ENCODE measurements around the gene EOMES. TPM values are rescaled to one million over a fixed set of nuclear protein-coding genes. Genes with fewer than 3 reads are reported as not detected.

Gene EOMES
- total RNA-seq, 2 experiments from 2014 or later = 0.64 to 0.69 TPM

DNA sequence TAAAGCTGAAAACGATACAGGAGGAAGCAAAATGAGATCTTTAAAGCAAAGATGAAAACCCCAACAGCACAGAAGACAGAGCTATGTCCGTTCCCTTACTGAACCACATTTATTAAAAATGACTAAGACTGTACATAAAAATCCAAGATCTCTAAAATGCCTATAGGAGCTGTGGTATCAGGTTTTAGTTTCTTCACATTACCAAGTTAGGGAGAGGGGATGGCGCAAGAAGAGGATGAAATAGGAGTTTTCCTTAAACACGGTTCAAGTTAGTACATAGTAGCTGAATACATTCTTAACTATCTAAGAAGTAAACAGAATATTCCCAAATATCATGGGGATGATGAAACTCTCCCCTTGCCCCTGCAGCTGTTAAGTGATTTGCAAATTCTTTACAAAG, 6.3 kb downstream of the EOMES start:
- H3K27me3 ChIP-seq (ENCODE audit: control insufficient read depth in 1 of 2, insufficient read depth in 2 of 2, low read length in 2 of 2) = peaks cover 45% of the 10 kb centered on the region in 2 experiments

DNA sequence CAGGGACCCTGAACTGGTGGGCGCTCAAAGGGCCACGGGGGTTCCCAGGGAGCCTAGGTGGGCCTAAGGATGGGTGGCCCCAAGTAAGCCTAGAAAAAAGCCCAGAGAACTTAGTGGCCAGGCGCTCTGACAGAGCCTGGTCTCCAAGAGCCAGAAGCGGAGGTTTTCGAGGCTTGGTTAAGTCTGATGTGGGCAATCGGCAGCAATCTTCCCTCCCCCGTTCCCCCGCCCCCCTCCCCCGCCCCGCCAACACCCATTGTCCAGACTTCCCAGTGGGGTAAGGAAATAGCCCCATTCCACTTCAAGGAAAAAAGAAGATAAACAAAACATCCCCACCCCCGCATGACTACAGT, 6.7 kb downstream of the EOMES start:
- H3K36me3 ChIP-seq (ENCODE audit: insufficient read depth, low read length) = no peaks in the 10 kb centered on the region
- peaks cover 40 to 41% of the 10 kb centered on the region in 2 experiments for H3K27me3 ChIP-seq (ENCODE audit: control insufficient read depth in 1 of 2, insufficient read depth in 2 of 2, low read length in 2 of 2)
- peaks cover 27% of the 10 kb centered on the region for H3K4me1 Mint-ChIP-seq (ENCODE audit: low read depth)
- H3K36me3 Mint-ChIP-seq (ENCODE audit: low read depth) = peaks cover 4% of the 10 kb centered on the region
- H3K4me3 Mint-ChIP-seq = peak overlapping the region; percentile 97
- no peak overlapping the region for H3K27ac ChIP-seq (ENCODE audit: low read depth in 1 of 2, low read length in 2 of 2)
- H3K4me3 ChIP-seq (ENCODE audit: low read length) = peak overlapping the region; percentile 68
- H3K9me3 Mint-ChIP-seq = no peaks in the 10 kb centered on the region
- H3K9me3 ChIP-seq (ENCODE audit: control insufficient read depth in 1 of 2, insufficient read depth in 1 of 2, low read length in 2 of 2) = peaks cover 0 to 6% of the 10 kb centered on the region in 2 experiments
- no peak for DNase-seq
- CTCF ChIA-PET = interaction anchor here (0.7 to 1.1 kb wide), 3 partner anchors 13 to 696 kb away, joined by 3 to 5 read pairs (median 3); no protein-coding TSS in a partner anchor
- TF ChIP-seq, protein P1, sequence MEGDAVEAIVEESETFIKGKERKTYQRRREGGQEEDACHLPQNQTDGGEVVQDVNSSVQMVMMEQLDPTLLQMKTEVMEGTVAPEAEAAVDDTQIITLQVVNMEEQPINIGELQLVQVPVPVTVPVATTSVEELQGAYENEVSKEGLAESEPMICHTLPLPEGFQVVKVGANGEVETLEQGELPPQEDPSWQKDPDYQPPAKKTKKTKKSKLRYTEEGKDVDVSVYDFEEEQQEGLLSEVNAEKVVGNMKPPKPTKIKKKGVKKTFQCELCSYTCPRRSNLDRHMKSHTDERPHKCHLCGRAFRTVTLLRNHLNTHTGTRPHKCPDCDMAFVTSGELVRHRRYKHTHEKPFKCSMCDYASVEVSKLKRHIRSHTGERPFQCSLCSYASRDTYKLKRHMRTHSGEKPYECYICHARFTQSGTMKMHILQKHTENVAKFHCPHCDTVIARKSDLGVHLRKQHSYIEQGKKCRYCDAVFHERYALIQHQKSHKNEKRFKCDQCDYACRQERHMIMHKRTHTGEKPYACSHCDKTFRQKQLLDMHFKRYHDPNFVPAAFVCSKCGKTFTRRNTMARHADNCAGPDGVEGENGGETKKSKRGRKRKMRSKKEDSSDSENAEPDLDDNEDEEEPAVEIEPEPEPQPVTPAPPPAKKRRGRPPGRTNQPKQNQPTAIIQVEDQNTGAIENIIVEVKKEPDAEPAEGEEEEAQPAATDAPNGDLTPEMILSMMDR (IDR thresholded peaks at IDR 0.05) = no peak
- POLR2A ChIA-PET = interaction anchor here (1.4 kb wide), 2 partner anchors 606 to 634 kb away, joined by 3 to 4 read pairs; no protein-coding TSS in a partner anchor
- ATAC-seq (ENCODE audit: poor library complexity) = no peak
- peaks cover 27% of the 10 kb centered on the region for H3K4me1 ChIP-seq (ENCODE audit: insufficient read depth, low read length)
- no peak overlapping the region for H3K27ac Mint-ChIP-seq
- intact Hi-C loops (cut with DNase I, micrococcal nuclease) = loop anchor here in 1 of 2 experiments (2.0 kb wide), 1 partner anchor 569 kb away; no protein-coding TSS in a partner anchor
- H3K27me3 Mint-ChIP-seq = peaks cover 90% of the 10 kb centered on the region

More for the DNA sequence above, 6.3 kb downstream of the EOMES start:
- ATAC-seq (ENCODE audit: poor library complexity) (no peak), DNase-seq (no peak)
- peaks cover 0 to 6% of the 10 kb centered on the region in 2 experiments for H3K9me3 ChIP-seq (ENCODE audit: control insufficient read depth in 1 of 2, insufficient read depth in 1 of 2, low read length in 2 of 2)
- TF ChIP-seq, protein P1 (IDR thresholded peaks at IDR 0.05) = no peak
- no peaks in the 10 kb centered on the region for H3K36me3 ChIP-seq (ENCODE audit: insufficient read depth, low read length)
- Mint-ChIP-seq H3K36me3 (ENCODE audit: low read depth) (peaks cover 4% of the 10 kb centered on the region), H3K27me3 (peaks cover 90% of the 10 kb centered on the region), H3K27ac (no peak overlapping the region), H3K9me3 (no peaks in the 10 kb centered on the region), H3K4me1 (ENCODE audit: low read depth) (peaks cover 29% of the 10 kb centered on the region), H3K4me3 (peak overlapping the region; percentile 7)
- H3K27ac ChIP-seq (ENCODE audit: low read depth in 1 of 2, low read length in 2 of 2) = no peak overlapping the region
- CTCF ChIA-PET = interaction anchor here (0.7 to 1.1 kb wide), 4 partner anchors 13 to 695 kb away, joined by 3 to 5 read pairs (median 4); no protein-coding TSS in a partner anchor
- H3K4me3 ChIP-seq (ENCODE audit: low read length) = peak overlapping the region; percentile 68
- intact Hi-C loops (cut with DNase I, micrococcal nuclease) = loop anchor here in 1 of 2 experiments (2.0 kb wide), 1 partner anchor 569 kb away; no protein-coding TSS in a partner anchor
- peaks cover 31% of the 10 kb centered on the region for H3K4me1 ChIP-seq (ENCODE audit: insufficient read depth, low read length)
- POLR2A ChIA-PET = interaction anchor here (1.4 kb wide), 1 partner anchor 606 kb away, joined by 3 read pairs; no protein-coding TSS in a partner anchor

DNA sequence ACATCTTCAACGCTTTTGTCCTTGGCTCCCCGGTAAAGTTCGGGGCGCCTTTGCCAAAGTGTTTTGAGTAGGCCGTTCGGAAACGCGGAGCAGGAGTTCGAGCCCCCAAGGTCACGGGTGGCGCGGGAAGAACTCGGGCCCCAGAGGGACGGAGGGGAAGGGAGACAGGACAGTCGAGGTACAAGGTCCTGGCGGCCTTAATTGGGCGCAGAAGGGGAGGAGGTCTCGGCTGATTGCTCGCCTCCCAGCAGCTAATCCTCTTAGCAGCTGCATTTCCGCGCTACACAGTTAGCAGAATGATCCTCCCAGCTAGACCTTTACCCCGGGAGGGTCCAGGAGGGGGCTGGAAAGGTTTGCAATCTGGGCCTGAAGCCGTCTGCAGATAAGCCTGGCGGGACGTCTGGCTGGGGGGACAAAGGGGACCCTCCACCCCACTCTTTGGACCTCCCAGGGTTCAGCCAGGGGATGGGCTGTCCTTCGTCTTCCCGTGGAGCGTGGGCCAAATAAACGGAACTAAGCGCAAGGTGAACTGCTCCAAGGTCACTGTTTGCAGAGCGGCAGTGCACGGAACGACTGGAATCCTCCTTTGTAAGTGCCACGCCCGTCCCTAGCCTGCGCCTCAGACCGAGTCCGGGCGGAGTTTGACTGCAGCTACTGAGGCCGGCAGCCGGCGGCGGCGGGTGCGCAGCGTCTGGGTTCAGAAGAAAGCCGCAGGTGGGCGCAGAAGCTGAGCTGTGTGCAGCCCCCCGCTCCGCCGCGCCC, 7.2 kb downstream of the EOMES start:
- peak overlapping the region; percentile 68 for H3K4me3 ChIP-seq (ENCODE audit: low read length)
- H3K27ac ChIP-seq (ENCODE audit: low read depth in 1 of 2, low read length in 2 of 2) = no peak overlapping the region
- DNase-seq (peak in 3 of 14 experiments; percentile 39 to 43 (median 43)), ATAC-seq (ENCODE audit: poor library complexity) (no peak)
- POLR2A ChIA-PET = interaction anchor here (0.9 to 1.4 kb wide), 4 partner anchors 9 to 634 kb away, joined by 3 to 4 read pairs (median 4); no protein-coding TSS in a partner anchor
- intact Hi-C loops (cut with DNase I, micrococcal nuclease) = loop anchor here in 1 of 2 experiments (2.0 to 5.0 kb wide), 2 partner anchors 527 to 570 kb away; partner anchors contain the start of gene CMC1
- H3K27ac Mint-ChIP-seq = no peak overlapping the region
- peak overlapping the region; percentile 97 for H3K4me3 Mint-ChIP-seq
- peaks cover 35% of the 10 kb centered on the region in 2 experiments for H3K27me3 ChIP-seq (ENCODE audit: control insufficient read depth in 1 of 2, insufficient read depth in 2 of 2, low read length in 2 of 2)
- peaks cover 90% of the 10 kb centered on the region for H3K27me3 Mint-ChIP-seq
- no peaks in the 10 kb centered on the region for H3K36me3 ChIP-seq (ENCODE audit: insufficient read depth, low read length)
- TF ChIP-seq, protein P1 (IDR thresholded peaks at IDR 0.05) = no peak
- CTCF ChIA-PET = interaction anchor here (1.0 to 1.1 kb wide), 2 partner anchors 14 to 603 kb away, joined by 3 read pairs; no protein-coding TSS in a partner anchor
- H3K4me1 ChIP-seq (ENCODE audit: insufficient read depth, low read length) = peaks cover 27% of the 10 kb centered on the region
- peaks cover 0 to 6% of the 10 kb centered on the region in 2 experiments for H3K9me3 ChIP-seq (ENCODE audit: control insufficient read depth in 1 of 2, insufficient read depth in 1 of 2, low read length in 2 of 2)
- H3K4me1 Mint-ChIP-seq (ENCODE audit: low read depth) = peaks cover 27% of the 10 kb centered on the region
- H3K36me3 Mint-ChIP-seq (ENCODE audit: low read depth) = peaks cover 4% of the 10 kb centered on the region
- H3K9me3 Mint-ChIP-seq = no peaks in the 10 kb centered on the region

All from CD4-positive, alpha-beta T cell (primary cell).